Mucosa of rectum (tissue), 2 donors: ENCODE data around the gene COPG1.
"Not testable (repeated sequence)": the region's sequence is repeated elsewhere in the genome, so short reads cannot be mapped to it uniquely, and the experiment has no call there.

Experiments used
- H3K27ac ChIP-seq, 2 donors: one replicate each; pipeline ENCODE4 v1.7.0; 2013; ENCODE audit warnings: inconsistent platforms in 2 of 2, low read depth in 2 of 2, low read length in 2 of 2
- H3K27me3 ChIP-seq, 2 donors: one replicate each; pipeline ENCODE4 v1.7.0; 2013; ENCODE audit warnings: low read length in 2 of 2; ENCODE audit not compliant: control insufficient read depth in 2 of 2, insufficient read depth in 2 of 2
- H3K36me3 ChIP-seq, 2 donors: one replicate each; pipeline ENCODE4 v1.7.0; 2013; ENCODE audit warnings: low read length in 2 of 2; ENCODE audit not compliant: control insufficient read depth in 2 of 2, insufficient read depth in 2 of 2
- H3K4me1 ChIP-seq, 2 donors: one replicate each; pipeline ENCODE4 v1.7.0; 2013; ENCODE audit warnings: low read length in 2 of 2, mild to moderate bottlenecking in 1 of 2; ENCODE audit not compliant: control insufficient read depth in 2 of 2, insufficient read depth in 2 of 2
- H3K4me3 ChIP-seq, 2 donors: one replicate each; pipeline ENCODE4 v1.7.0; 2013; ENCODE audit warnings: low read length in 2 of 2
- H3K9ac ChIP-seq, 2 donors: one replicate each; pipeline ENCODE4 v1.7.0; 2013; ENCODE audit warnings: low read length in 2 of 2, low read depth in 1 of 2, mild to moderate bottlenecking in 1 of 2
- H3K9me3 ChIP-seq, 2 donors: one replicate each; pipeline ENCODE4 v1.7.0; 2013; ENCODE audit warnings: low read length in 2 of 2; ENCODE audit not compliant: control insufficient read depth in 2 of 2
- donor health status: healthy.
- donor health status: Normal muscosa, but diverticular disease.

COPG1 gene

GRCh38 chr3:129249284-129250065 is at the start of gene COPG1:
Gene COPG1 (plus strand): TSS chr3:129249606. CDS start chr3:129249710, 104 bp downstream.
- Histone ChIP-seq H3K4me3 (peak within 1 kb of the TSS; percentile 98 to 99), H3K9ac (peak within 1 kb of the TSS; percentile 99), H3K27me3 (no peaks in the 10 kb centered on the region), H3K36me3 (peaks cover 24 to 25% of the 10 kb centered on the region in 2 donors), H3K9me3 (no peaks in the 10 kb centered on the region), H3K4me1 (peaks cover 19 to 23% of the 10 kb centered on the region in 2 donors), H3K27ac (peak within 1 kb of the TSS; percentile 86 to 91)

GRCh38 chr3:129204473-129204872 is 44.9 kb upstream of the COPG1 start:
- Histone ChIP-seq H3K36me3 (no peaks in the 10 kb centered on the region), H3K9me3 (no peaks in the 10 kb centered on the region), H3K9ac (no peak overlapping the region), H3K4me1 (peaks cover 0 to 5% of the 10 kb centered on the region in 2 donors), H3K27me3 (no peaks in the 10 kb centered on the region), H3K4me3 (no peak overlapping the region), H3K27ac (no peak overlapping the region)

- H3K27me3 ChIP-seq = no peaks in the 10 kb centered on the region
- H3K9me3 ChIP-seq = no peaks in the 10 kb centered on the region
- H3K27ac ChIP-seq = no peak overlapping the region
- no peak overlapping the region for H3K9ac ChIP-seq
- H3K4me1 ChIP-seq = peaks cover 0 to 5% of the 10 kb centered on the region in 2 donors
- H3K4me3 ChIP-seq = no peak overlapping the region
- no peaks in the 10 kb centered on the region for H3K36me3 ChIP-seq
Observed at GRCh38 chr3:129205109-129205832, 44.1 kb upstream of the COPG1 start.

GRCh38 chr3:129207479-129207878 is 41.9 kb upstream of the COPG1 start:
- Histone ChIP-seq H3K9me3 (no peaks in the 10 kb centered on the region), H3K27me3 (no peaks in the 10 kb centered on the region), H3K27ac (peak overlapping the region in 1 of 2 donors; percentile 24), H3K9ac (no peak overlapping the region), H3K4me1 (peaks cover 10% of the 10 kb centered on the region in 2 donors), H3K4me3 (no peak overlapping the region), H3K36me3 (no peaks in the 10 kb centered on the region)

- peak overlapping the region in 1 of 2 donors; percentile 4 for H3K4me3 ChIP-seq
- H3K36me3 ChIP-seq = no peaks in the 10 kb centered on the region
- peak overlapping the region; percentile 56 to 62 for H3K27ac ChIP-seq
- H3K27me3 ChIP-seq = no peaks in the 10 kb centered on the region
- H3K4me1 ChIP-seq = peaks cover 10% of the 10 kb centered on the region in 2 donors
- H3K9ac ChIP-seq = peak overlapping the region in 1 of 2 donors; percentile 6
- H3K9me3 ChIP-seq = no peaks in the 10 kb centered on the region
Observed at GRCh38 chr3:129211345-129211744, 38.1 kb upstream of the COPG1 start.

GRCh38 chr3:129211772-129212171 is 37.6 kb upstream of the COPG1 start:
- Histone ChIP-seq H3K27me3 (no peaks in the 10 kb centered on the region), H3K4me1 (peaks cover 10% of the 10 kb centered on the region in 2 donors), H3K9me3 (no peaks in the 10 kb centered on the region), H3K9ac (peak overlapping the region in 1 of 2 donors; percentile 6), H3K4me3 (peak overlapping the region in 1 of 2 donors; percentile 4), H3K27ac (peak overlapping the region; percentile 56 to 62), H3K36me3 (no peaks in the 10 kb centered on the region)

GRCh38 chr3:129213238-129213637 is 36.2 kb upstream of the COPG1 start:
- Histone ChIP-seq H3K9ac (no peak overlapping the region), H3K27me3 (no peaks in the 10 kb centered on the region), H3K4me3 (no peak overlapping the region), H3K4me1 (peaks cover 5 to 10% of the 10 kb centered on the region in 2 donors), H3K36me3 (no peaks in the 10 kb centered on the region), H3K9me3 (no peaks in the 10 kb centered on the region), H3K27ac (no peak overlapping the region)

GRCh38 chr3:129218742-129219141 is 30.7 kb upstream of the COPG1 start:
- H3K9ac ChIP-seq = no peak overlapping the region
- H3K4me1 ChIP-seq = no peaks in the 10 kb centered on the region
- H3K27me3 ChIP-seq = no peaks in the 10 kb centered on the region
- no peaks in the 10 kb centered on the region for H3K36me3 ChIP-seq
- no peak overlapping the region for H3K27ac ChIP-seq
- H3K9me3 ChIP-seq = no peaks in the 10 kb centered on the region
- H3K4me3 ChIP-seq = no peak overlapping the region

GRCh38 chr3:129224387-129224786 is 25.0 kb upstream of the COPG1 start:
- peaks cover 8 to 21% of the 10 kb centered on the region in 2 donors for H3K4me1 ChIP-seq
- not testable (repeated sequence) for H3K36me3 ChIP-seq, H3K27me3 ChIP-seq, H3K9me3 ChIP-seq
- H3K9ac ChIP-seq = peak overlapping the region; percentile 3 to 51
- peak overlapping the region in 1 of 2 donors; percentile 20 for H3K4me3 ChIP-seq
- H3K27ac ChIP-seq = peak overlapping the region; percentile 73 to 85

GRCh38 chr3:129224984-129225393 is 24.4 kb upstream of the COPG1 start:
- Histone ChIP-seq H3K27ac (peak overlapping the region; percentile 73 to 85), H3K4me3 (peak overlapping the region; percentile 51 to 65), H3K9me3 (no peaks in the 10 kb centered on the region), H3K4me1 (peaks cover 11 to 25% of the 10 kb centered on the region in 2 donors), H3K9ac (peak overlapping the region; percentile 47 to 51), H3K27me3 (no peaks in the 10 kb centered on the region), H3K36me3 (no peaks in the 10 kb centered on the region)
